SK-N-SH treated with all-trans-retinoic acid at 6 μM for 48 hours (cell line): Measurements from ENCODE around the gene COMMD10.

ENCODE experiments used
- RARB ChIP-seq: fragments of 250-450 bp; sonication (Bioruptor Pico); IDR thresholded peaks from 2 replicates; pipeline ENCODE4 v1.8.0; 2021; ENCODE audit warnings: mild to moderate bottlenecking, moderate library complexity
- TF ChIP-seq, protein P1 (sequence below): fragments of 250-450 bp; sonication (Bioruptor Pico); IDR thresholded peaks from 2 replicates; pipeline ENCODE4 v1.5.1; 2020; ENCODE audit warnings: low read depth, mild to moderate bottlenecking, moderate library complexity

DNA sequence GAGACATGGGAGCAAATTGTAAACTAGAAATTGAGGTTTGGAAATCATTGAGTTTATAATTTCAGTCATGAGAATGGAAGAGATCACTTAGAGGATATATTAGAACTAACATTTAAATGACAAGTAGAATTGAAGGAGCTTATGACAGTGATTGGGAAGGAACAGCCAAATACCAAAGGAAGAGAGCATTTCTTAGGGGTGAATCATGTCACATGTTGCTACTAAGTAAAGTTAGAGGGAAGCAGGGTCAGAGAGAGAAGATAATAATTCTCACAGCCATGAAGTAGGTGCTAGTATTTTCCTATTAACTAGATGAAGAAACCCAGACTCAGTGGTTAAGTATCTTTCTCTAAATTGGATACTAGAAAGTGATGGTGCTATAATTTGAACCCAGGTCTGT lies 59.3 kb downstream of the COMMD10 start:
- no peak for TF ChIP-seq RARB (CRISPR knock-in tag)
- TF ChIP-seq, protein P1, sequence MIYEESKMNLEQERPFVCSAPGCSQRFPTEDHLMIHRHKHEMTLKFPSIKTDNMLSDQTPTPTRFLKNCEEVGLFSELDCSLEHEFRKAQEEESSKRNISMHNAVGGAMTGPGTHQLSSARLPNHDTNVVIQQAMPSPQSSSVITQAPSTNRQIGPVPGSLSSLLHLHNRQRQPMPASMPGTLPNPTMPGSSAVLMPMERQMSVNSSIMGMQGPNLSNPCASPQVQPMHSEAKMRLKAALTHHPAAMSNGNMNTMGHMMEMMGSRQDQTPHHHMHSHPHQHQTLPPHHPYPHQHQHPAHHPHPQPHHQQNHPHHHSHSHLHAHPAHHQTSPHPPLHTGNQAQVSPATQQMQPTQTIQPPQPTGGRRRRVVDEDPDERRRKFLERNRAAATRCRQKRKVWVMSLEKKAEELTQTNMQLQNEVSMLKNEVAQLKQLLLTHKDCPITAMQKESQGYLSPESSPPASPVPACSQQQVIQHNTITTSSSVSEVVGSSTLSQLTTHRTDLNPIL (CRISPR knock-in tag), result no peak
